HepG2 (cell line): ENCODE measurements around the gene SLC45A1. TPM values are rescaled to one million over a fixed set of nuclear protein-coding genes. Genes with fewer than 3 reads are reported as not detected.

Source experiments
- ATAC-seq: fragments of 200-7000 bp; cut with Tn5 transposase; 3 replicates; pipeline ENCODE4 v1.9.1; 2020; ENCODE audit warnings: mild to moderate bottlenecking, moderate library complexity
- BruUV-seq: library from RNA; stranded (reverse); fragments of 400-500 nt; replicated peaks from 2 replicates; lab custom pipeline; 2021; lab: Mats Ljungman, UMichigan
- CTCF ChIA-PET: fragments of 300-600 bp; formaldehyde crosslinking; extraction: SDS; loops from one replicate; lab custom pipeline; 2021; ENCODE audit warnings: low total read pairs, inconsistent platforms, low intra/inter-chr PET ratio; lab: Yijun Ruan, JAX
- POLR2A ChIA-PET: fragments of 350-600 bp; sonication (Branson Sonifier 250); formaldehyde crosslinking; loops from one replicate; lab custom pipeline; 2020; ENCODE audit warnings: antibody characterized with exemption, inconsistent platforms; lab: Yijun Ruan, JAX
- DNase-seq: peaks from one replicate; pipeline ENCODE4 v3.0.0-alpha.2; 2015; ENCODE audit warnings: low spot score
- FAIRE-seq: peaks from 3 replicates; lab custom pipeline; 2011; peaks lifted over from hg19 to GRCh38; lab: Jason Lieb, UNC
- H2AFZ ChIP-seq: one replicate; pipeline ENCODE4 v1.6.1; 2011; ENCODE audit warnings: low read length, inconsistent platforms
- H3K27ac ChIP-seq: fragments of 300-600 bp; 3 replicates; pipeline ENCODE4 v1.8.0; 2011; ENCODE audit warnings: mixed run types, mild to moderate bottlenecking, mixed read lengths, low read length, inconsistent platforms; ENCODE audit not compliant: insufficient read depth; ENCODE audit errors: extremely low read length
- H3K27me3 ChIP-seq, 2 experiments: fragments of 200-600 bp in 1 of 2; 2 replicates in 1 of 2; 3 replicates in 1 of 2; pipeline versions ENCODE4 v1.6.0 to v1.8.0; 2011; ENCODE audit warnings: low read length in 2 of 2, mild to moderate bottlenecking in 2 of 2, moderate library complexity in 2 of 2, inconsistent platforms in 1 of 2; ENCODE audit not compliant: insufficient read depth in 2 of 2, control insufficient read depth in 1 of 2
- H3K36me3 ChIP-seq, 2 experiments: fragments of 200-600 bp in 1 of 2; replicated peaks in 1 of 2; 2 replicates in 1 of 2; 3 replicates in 1 of 2; pipeline versions ENCODE4 v1.5.1 to v1.8.0; 2011; ENCODE audit warnings: low read length in 2 of 2, inconsistent platforms in 1 of 2; ENCODE audit not compliant: insufficient read depth in 2 of 2, control insufficient read depth in 1 of 2
- H3K4me1 ChIP-seq: 2 replicates; pipeline ENCODE4 v1.5.1; 2012; ENCODE audit warnings: low read length, inconsistent platforms; ENCODE audit not compliant: insufficient read depth
- H3K4me2 ChIP-seq: 2 replicates; pipeline ENCODE4 v1.6.0; 2011; ENCODE audit warnings: low read depth, low read length, inconsistent platforms
- H3K4me3 ChIP-seq, 3 experiments: fragments of 200-600 bp in 1 of 3; sonication (generic), shearing (Covaris generic) in 1 of 3; replicated peaks in 1 of 3; 2 replicates each; pipeline ENCODE4 v1.5.1; 2011 to 2016; ENCODE audit warnings: low read length in 3 of 3, inconsistent platforms in 2 of 3, low read depth in 2 of 3, mild to moderate bottlenecking in 2 of 3, control low read depth in 1 of 3, mixed read lengths in 1 of 3; ENCODE audit not compliant: insufficient read depth in 1 of 3
- H3K79me2 ChIP-seq: one replicate; pipeline ENCODE4 v1.6.1; 2011; ENCODE audit warnings: low read length, inconsistent platforms; ENCODE audit not compliant: insufficient read depth
- H3K9ac ChIP-seq: 2 replicates; pipeline ENCODE4 v1.6.0; 2011; ENCODE audit warnings: mild to moderate bottlenecking, low read depth, low read length, inconsistent platforms; ENCODE audit not compliant: insufficient read depth
- H3K9me3 ChIP-seq: 2 replicates; pipeline ENCODE4 v1.5.1; 2012; ENCODE audit warnings: mild to moderate bottlenecking, low read length
- H4K20me1 ChIP-seq: 2 replicates; pipeline ENCODE4 v1.6.0; 2011; ENCODE audit warnings: inconsistent platforms, mild to moderate bottlenecking, low read length, moderate library complexity; ENCODE audit not compliant: insufficient read depth
- ATF3 ChIP-seq: sonication (generic); formaldehyde crosslinking; IDR thresholded peaks from 2 replicates; pipeline ENCODE4 v1.4.0; 2020; ENCODE audit warnings: missing genetic modification reagents
- BHLHE40 ChIP-seq: IDR thresholded peaks from 2 replicates; pipeline ENCODE4 v1.6.1; 2011; ENCODE audit warnings: low read length, improper control_type of control experiment
- DMAP1 ChIP-seq: IDR thresholded peaks from 2 replicates; pipeline ENCODE4 v1.6.1; 2016
- E2F5 ChIP-seq: sonication (generic); formaldehyde crosslinking; conservative IDR thresholded peaks from 2 replicates; pipeline ENCODE4 v1.4.0; 2020; ENCODE audit warnings: missing genetic modification reagents
- MLXIP ChIP-seq: sonication (generic); formaldehyde crosslinking; IDR thresholded peaks from 2 replicates; pipeline ENCODE4 v1.9.0; 2021; ENCODE audit warnings: missing genetic modification reagents, borderline replicate concordance
- PAF1 ChIP-seq: IDR thresholded peaks from 2 replicates; pipeline ENCODE4 v1.6.1; 2016; ENCODE audit warnings: missing genetic modification reagents, missing compliant biosample characterization
- PREB ChIP-seq: sonication (generic); formaldehyde crosslinking; IDR thresholded peaks from 2 replicates; pipeline ENCODE4 v1.4.0; 2020; ENCODE audit warnings: missing genetic modification reagents
- RAD21 ChIP-seq: fragments of 450-650 bp; formaldehyde crosslinking; IDR thresholded peaks from 2 replicates; pipeline ENCODE4 v1.5.0; 2020; ENCODE audit warnings: mild to moderate bottlenecking
- RNF219 ChIP-seq: sonication (generic); formaldehyde crosslinking; IDR thresholded peaks from 2 replicates; pipeline ENCODE4 v1.5.0; 2020; ENCODE audit warnings: mild to moderate bottlenecking, missing genetic modification reagents
- SALL2 ChIP-seq: sonication (generic); formaldehyde crosslinking; IDR thresholded peaks from 2 replicates; pipeline ENCODE4 v1.8.1; 2023; ENCODE audit warnings: mild to moderate bottlenecking, missing genetic modification reagents, inconsistent platforms
- TFDP2 ChIP-seq: sonication (generic); formaldehyde crosslinking; IDR thresholded peaks from 2 replicates; pipeline ENCODE4 v1.4.0; 2020; ENCODE audit warnings: missing genetic modification reagents
- ZNF101 ChIP-seq: sonication (generic); formaldehyde crosslinking; IDR thresholded peaks from 2 replicates; pipeline ENCODE4 v1.4.0; 2020; ENCODE audit warnings: mild to moderate bottlenecking, low read depth, missing genetic modification reagents, borderline replicate concordance
- ZNF343 ChIP-seq: sonication (generic); formaldehyde crosslinking; IDR thresholded peaks from 2 replicates; pipeline ENCODE4 v1.4.0; 2020; ENCODE audit warnings: mild to moderate bottlenecking, missing genetic modification reagents
- WGBS: methylation state at CpG from one replicate; pipeline ENCODE4 v1.1.6; 2017; ENCODE audit warnings: low lambda C conversion rate; 5-methylcytosine and 5-hydroxymethylcytosine counted together
- in situ Hi-C: cut with HindIII; loops from 2 replicates; pipeline ENCODE4 v1.10.0; 2017; ENCODE audit warnings: low pct_unique_long_range_greater_than_20kb; ENCODE audit not compliant: extremely low pct_ligation_motif_present
- intact Hi-C: fragments of 100-400 bp; cut with micrococcal nuclease; formaldehyde crosslinking; loops from one replicate; pipeline ENCODE4 v1.10.0; 2022; ENCODE audit not compliant: unreplicated experiment
- polyA plus RNA-seq, 8 experiments: library from polyadenylated mRNA; depleted of rRNA in 3 of 8; stranded (reverse) in 7 of 8; unstranded in 1 of 8; fragments of >200 nt; fragmentation: Illumina TruSeq in 4 of 8; extraction: Trizol in 4 of 8; gene quantifications; 2 replicates each; pipeline versions ENCODE4 v1.2.1 to v1.2.3, GENCODE V29; 2011 to 2016; ENCODE audit warnings: low read depth in 4 of 8, missing spikeins in 1 of 8, mixed read lengths in 1 of 8; ENCODE audit not compliant: insufficient read depth in 1 of 8
- total RNA-seq, 5 experiments: library from RNA; depleted of rRNA; stranded (reverse); fragments of >200 nt; fragmentation: Illumina TruSeq; extraction: Trizol; gene quantifications; 2 replicates each; pipeline ENCODE4 v1.2.3, GENCODE V29; 2016; ENCODE audit warnings: low read depth in 1 of 5

The SLC45A1 gene
- total and polyA plus RNA-seq, 2 of the 13 experiments (the other 11 are each of a cell fraction or from before 2014, with no cell fraction given), result not detected

GRCh38 chr1:8392522-8392921 lies 74.6 kb downstream of the SLC45A1 start:
- H3K9me3 ChIP-seq, result no peaks in the 10 kb centered on the region
- no peak overlapping the region for H3K27ac ChIP-seq
- intact Hi-C loops, result no loop called here
- H4K20me1 ChIP-seq, result peaks cover 36% of the 10 kb centered on the region
- CTCF ChIA-PET, result no interaction called here
- H3K27me3 ChIP-seq, result no peaks in the 10 kb centered on the region
- no peak overlapping the region for H3K9ac ChIP-seq
- in situ Hi-C loops, result no loop called here
- peaks cover 9% of the 10 kb centered on the region for H3K4me1 ChIP-seq
- H3K79me2 ChIP-seq, result peaks cover 64% of the 10 kb centered on the region
- H2AFZ ChIP-seq, result no peak overlapping the region
- H3K36me3 ChIP-seq, result peaks cover 15 to 57% of the 10 kb centered on the region in 2 experiments
- 96% methylated on average over 7 of the region's 7 CpGs for WGBS
- no peak overlapping the region for H3K4me2 ChIP-seq
- no peak overlapping the region for H3K4me3 ChIP-seq
- BruUV-seq, result no TSS peak
- DNase-seq, result no peak
- ATAC-seq, result no peak
- POLR2A ChIA-PET, result no interaction called here
- FAIRE-seq, result no peak
- TF ChIP-seq PAF1 (no peak), RAD21 (no peak), PREB (CRISPR knock-in tag) (no peak), RNF219 (CRISPR knock-in tag) (no peak), ZNF101 (CRISPR knock-in tag) (no peak), SALL2 (CRISPR knock-in tag) (no peak), DMAP1 (CRISPR knock-in tag) (no peak), TFDP2 (no peak), MLXIP (CRISPR knock-in tag) (no peak), ZNF343 (no peak), ATF3 (no peak), E2F5 (CRISPR knock-in tag) (no peak), BHLHE40 (no peak)
